Body of pancreas (tissue), 4 donors: ENCODE results near the gene EIF2S3. TPM values are rescaled to one million over a fixed set of nuclear protein-coding genes. Genes with fewer than 3 reads are reported as not detected.

Experiments
- ATAC-seq: fragments of 150-250 bp; one replicate; pipeline ENCODE4 v1.9.1; 2016
- DNase-seq, 4 donors: peaks; one replicate each; pipeline ENCODE4 v3.0.0-alpha.2; 2019
- H3K27ac ChIP-seq, 4 donors: fragments of 200-600 bp; sonication (generic); 1 replicate in 3 of 4; 2 replicates in 1 of 4; pipeline versions ENCODE4 v1.5.1 to v1.6.1; 2016 to 2019; ENCODE audit warnings: mild to moderate bottlenecking in 1 of 4, mixed read lengths in 1 of 4, moderate library complexity in 1 of 4
- H3K27me3 ChIP-seq, 2 donors: fragments of 200-600 bp; sonication (generic); one replicate each; pipeline ENCODE4 v1.6.0; 2016; ENCODE audit warnings: mild to moderate bottlenecking in 1 of 2
- H3K36me3 ChIP-seq, 2 donors: fragments of 200-600 bp; sonication (generic); replicated peaks in 1 of 2; 2 replicates each; pipeline ENCODE4 v1.5.1; 2016; ENCODE audit warnings: low read depth in 2 of 2; ENCODE audit not compliant: insufficient read depth in 1 of 2
- H3K4me1 ChIP-seq: fragments of 200-600 bp; sonication (generic); one replicate; pipeline ENCODE4 v1.6.0; 2016
- H3K4me3 ChIP-seq, 2 donors: fragments of 200-600 bp; sonication (generic); 1 replicate in 1 of 2; 2 replicates in 1 of 2; pipeline ENCODE4 v1.5.1; 2016 to 2019
- H3K9me3 ChIP-seq, 3 donors: fragments of 200-600 bp; sonication (generic); 1 replicate in 2 of 3; 2 replicates in 1 of 3; pipeline ENCODE4 v1.5.1; 2016
- CTCF ChIP-seq, 7 experiments: fragments of 450-650 bp in 4 of 7; fragments of 200-600 bp in 3 of 7; sonication (generic) in 3 of 7; IDR thresholded peaks; one replicate each; pipeline ENCODE4 v1.5.1; 2016 to 2019; ENCODE audit warnings: antibody characterized with exemption in 7 of 7
- POLR2A ChIP-seq, 3 donors: fragments of 450-650 bp; IDR thresholded peaks; one replicate each; pipeline ENCODE4 v1.6.1; 2016; ENCODE audit warnings: antibody characterized with exemption in 3 of 3, mild to moderate bottlenecking in 2 of 3
- WGBS, 2 donors: methylation state at CpG; one replicate each; pipeline ENCODE4 v1.1.5; 2017; 5-methylcytosine and 5-hydroxymethylcytosine counted together
- intact Hi-C: fragments of 100-400 bp; cut with DNase I; formaldehyde crosslinking; loops from one replicate; pipeline ENCODE4 v1.15.1; 2023
- total RNA-seq, 2 donors: library from RNA; depleted of rRNA; stranded (reverse); fragments of >200 nt; gene quantifications; one replicate each; pipeline ENCODE4 v1.1.0, GENCODE V29; 2016

EIF2S3 gene
- total RNA-seq, 2 donors from 2014 or later: 49.1 to 105 TPM

GRCh38 chrX:24014388-24015018 lies 40.3 kb upstream of the EIF2S3 start:
- Histone ChIP-seq H3K4me3 (no peak overlapping the region), H3K36me3 (no peaks in the 10 kb centered on the region), H3K9me3 (no peaks in the 10 kb centered on the region), H3K27ac (no peak overlapping the region), H3K4me1 (peaks cover 10% of the 10 kb centered on the region), H3K27me3 (no peaks in the 10 kb centered on the region)
- ATAC-seq: no peak
- no peak for DNase-seq
- 14 to 20% methylated on average over 5 of the region's 5 CpGs for WGBS, 2 donors
- TF ChIP-seq CTCF (IDR thresholded peaks at IDR 0.05): no peak
- TF ChIP-seq POLR2A (IDR thresholded peaks at IDR 0.05): no peak
- intact Hi-C loops: no loop called here

DNA sequence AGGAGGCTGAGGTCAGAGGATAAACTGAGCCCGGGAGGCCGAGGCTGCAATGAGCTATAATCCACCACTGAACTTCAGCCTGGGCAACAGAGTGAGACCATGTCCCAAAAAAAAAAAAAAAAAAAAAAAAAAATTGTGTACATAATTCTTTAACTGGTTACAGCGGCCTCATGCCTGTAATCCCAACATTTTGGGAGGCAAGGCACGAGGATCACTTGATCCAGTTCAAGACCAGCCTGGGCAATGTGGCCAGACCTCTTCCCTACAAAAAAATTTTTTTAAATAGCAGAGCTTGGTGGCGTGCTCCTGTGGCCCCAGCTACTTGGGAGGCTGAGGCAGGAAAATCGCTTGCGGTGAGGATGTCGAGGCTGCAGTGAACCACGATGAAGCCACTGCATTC lies 37.1 kb upstream of the EIF2S3 start:
- H3K9me3 ChIP-seq: no peaks in the 10 kb centered on the region
- H3K4me3 ChIP-seq: no peak overlapping the region
- no peaks in the 10 kb centered on the region for H3K36me3 ChIP-seq
- H3K4me1 ChIP-seq: peaks cover 10% of the 10 kb centered on the region
- no peak for TF ChIP-seq POLR2A (IDR thresholded peaks at IDR 0.05)
- no peaks in the 10 kb centered on the region for H3K27me3 ChIP-seq
- DNase-seq: no peak
- intact Hi-C loops: no loop called here
- no peak overlapping the region for H3K27ac ChIP-seq
- 95 to 98% methylated on average over 9 of the region's 9 CpGs for WGBS, 2 donors
- ATAC-seq: no peak

- WGBS, 2 donors: 59 to 68% methylated on average over 4 of the region's 4 CpGs
- no peak overlapping the region for H3K27ac ChIP-seq
- no peaks in the 10 kb centered on the region for H3K9me3 ChIP-seq
- intact Hi-C loops: no loop called here
- TF ChIP-seq POLR2A (IDR thresholded peaks at IDR 0.05) (no peak), CTCF (IDR thresholded peaks at IDR 0.05) (no peak)
- ATAC-seq: no peak
- H3K36me3 ChIP-seq: no peaks in the 10 kb centered on the region
- no peaks in the 10 kb centered on the region for H3K27me3 ChIP-seq
- H3K4me1 ChIP-seq: peaks cover 14% of the 10 kb centered on the region
- DNase-seq: no peak
- no peak overlapping the region for H3K4me3 ChIP-seq
Measured at GRCh38 chrX:24018809-24019208, 35.9 kb upstream of the EIF2S3 start.

DNA sequence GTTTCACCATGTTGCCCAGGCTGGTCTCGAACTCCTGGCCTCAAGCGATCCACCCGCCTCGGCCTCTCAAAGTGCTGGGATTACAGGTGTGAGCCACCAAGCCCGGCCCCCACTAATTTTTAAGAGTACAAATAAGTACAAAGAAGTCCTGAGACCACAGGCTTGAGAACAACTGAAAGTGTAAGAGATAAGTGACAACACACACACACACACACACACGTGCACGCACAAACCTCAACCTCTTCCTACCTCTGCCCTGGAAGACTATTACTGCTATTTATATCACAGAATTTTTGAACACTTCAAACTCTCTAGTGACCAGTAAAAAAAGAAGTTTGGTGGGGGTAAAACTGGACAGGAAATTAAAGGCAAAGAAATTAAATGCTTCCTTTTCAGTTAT lies 35.3 kb upstream of the EIF2S3 start:
- 79 to 90% methylated on average over 7 of the region's 7 CpGs for WGBS, 2 donors
- H3K27me3 ChIP-seq: no peaks in the 10 kb centered on the region
- H3K9me3 ChIP-seq: no peaks in the 10 kb centered on the region
- H3K36me3 ChIP-seq: no peaks in the 10 kb centered on the region
- H3K4me3 ChIP-seq: no peak overlapping the region
- peaks cover 8% of the 10 kb centered on the region for H3K4me1 ChIP-seq
- ATAC-seq (no peak), DNase-seq (no peak)
- intact Hi-C loops: no loop called here
- no peak overlapping the region for H3K27ac ChIP-seq
- TF ChIP-seq CTCF (IDR thresholded peaks at IDR 0.05) (no peak), POLR2A (IDR thresholded peaks at IDR 0.05) (no peak)

DNA sequence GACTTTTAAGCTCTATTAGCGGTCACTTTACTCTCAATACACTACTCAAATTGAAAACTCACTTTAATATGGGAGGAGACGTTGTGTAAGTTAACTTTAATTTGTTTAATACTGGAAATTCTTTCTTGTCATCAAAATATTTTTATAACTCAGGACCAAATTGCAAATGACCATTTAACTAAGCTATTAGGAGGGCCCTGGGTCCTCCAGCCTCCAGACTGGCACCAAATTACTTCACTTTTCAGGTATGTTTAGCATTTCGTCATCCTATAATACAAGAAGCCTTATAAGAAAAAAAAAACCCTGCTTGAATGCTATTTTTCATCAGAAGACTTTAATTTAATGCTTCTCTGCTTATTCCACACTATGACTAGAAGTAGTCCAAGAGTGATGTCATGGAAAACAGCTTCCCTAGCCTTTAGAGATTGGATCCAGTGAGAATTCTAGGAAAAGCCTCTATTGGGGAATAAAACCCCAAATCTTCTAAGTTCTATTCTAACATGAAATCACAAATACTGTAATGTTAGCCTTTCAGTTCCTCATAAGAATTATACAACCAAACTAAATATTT lies 34.4 kb upstream of the EIF2S3 start:
- no peak for ATAC-seq
- no peak overlapping the region for H3K27ac ChIP-seq
- intact Hi-C loops: no loop called here

More for the DNA sequence above, 34.4 kb upstream of the EIF2S3 start:
- Histone ChIP-seq H3K9me3 (no peaks in the 10 kb centered on the region), H3K4me1 (peaks cover 4% of the 10 kb centered on the region), H3K36me3 (no peaks in the 10 kb centered on the region), H3K27me3 (no peaks in the 10 kb centered on the region), H3K4me3 (no peak overlapping the region)
- DNase-seq: no peak
- no peak for TF ChIP-seq CTCF (IDR thresholded peaks at IDR 0.05)
- TF ChIP-seq POLR2A (IDR thresholded peaks at IDR 0.05): no peak
- WGBS, 2 donors: 73 to 76% methylated on average over 3 of the region's 3 CpGs
